Astrocyte (in vitro differentiated cells and primary cell): ENCODE results near the gene LYRM4.

Experiments
- CTCF ChIP-seq: IDR thresholded peaks from 2 replicates; pipeline ENCODE4 v1.5.1; 2011; ENCODE audit warnings: low read depth, mild to moderate bottlenecking, inconsistent platforms, low read length, moderate library complexity; ENCODE audit not compliant: insufficient read depth
- EZH2 ChIP-seq: IDR thresholded peaks from 2 replicates; pipeline ENCODE4 v1.6.1; 2012; ENCODE audit warnings: mild to moderate bottlenecking, low read length, inconsistent platforms; ENCODE audit not compliant: insufficient read depth

DNA sequence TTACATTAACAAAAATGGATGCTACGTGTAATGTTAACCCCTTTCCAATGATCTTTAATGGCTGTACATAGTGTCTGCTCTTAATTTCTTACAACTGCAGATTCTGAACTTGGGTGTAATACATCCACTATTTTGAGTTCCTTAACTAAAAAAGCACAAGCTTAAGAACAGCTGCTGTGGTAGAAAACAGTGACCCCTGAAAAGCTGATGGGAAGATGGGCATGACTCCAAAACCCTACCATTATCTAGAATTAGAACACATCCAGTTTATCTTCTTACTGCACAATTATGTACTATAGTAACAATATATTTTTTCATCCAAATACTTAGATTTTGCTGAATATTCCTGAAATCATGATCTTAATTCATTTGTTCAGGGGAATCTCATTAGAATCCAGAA is 49.3 kb downstream of the LYRM4 start:
- no peak for TF ChIP-seq CTCF
- no peak for TF ChIP-seq EZH2
